ENCODE measurements around the gene SGMS1.

Gene SGMS1

GRCh38 chr10:50636618-50637579 lies 13.1 kb upstream of the SGMS1 start:
- no peak for DNase-seq (ENCODE audit: low read depth)

- DNase-seq (ENCODE audit: low read depth), result no peak
Observed at GRCh38 chr10:50635286-50635685, 11.5 kb upstream of the SGMS1 start.

- no peak for DNase-seq (ENCODE audit: low read depth)
Observed at GRCh38 chr10:50634479-50634878, 10.7 kb upstream of the SGMS1 start.

GRCh38 chr10:50631052-50631451 lies 7.3 kb upstream of the SGMS1 start:
- DNase-seq (ENCODE audit: low read depth), result no peak

- no peak for DNase-seq (ENCODE audit: low read depth)
Observed at GRCh38 chr10:50629495-50630122, 5.9 kb upstream of the SGMS1 start.

- DNase-seq (ENCODE audit: low read depth), result no peak
Observed at GRCh38 chr10:50627896-50628295, 4.1 kb upstream of the SGMS1 start.

GRCh38 chr10:50627443-50627842 lies 3.7 kb upstream of the SGMS1 start:
- no peak for DNase-seq (ENCODE audit: low read depth)

- DNase-seq (ENCODE audit: low read depth), result no peak
Observed at GRCh38 chr10:50625649-50626132, 1.9 kb upstream of the SGMS1 start.

- peak; percentile 35 for DNase-seq (ENCODE audit: low read depth)
Observed at GRCh38 chr10:50624866-50625501, 1.2 kb upstream of the SGMS1 start.

- DNase-seq (ENCODE audit: low read depth), result peak; percentile 95
Observed at GRCh38 chr10:50624413-50624865, 683 bp upstream of the SGMS1 start.

- DNase-seq (ENCODE audit: low read depth), result peak; percentile 27
Observed at GRCh38 chr10:50622706-50623662, 772 bp downstream of the SGMS1 start.

- peak; percentile 48 for DNase-seq (ENCODE audit: low read depth)
Observed at GRCh38 chr10:50621968-50622705, 1.6 kb downstream of the SGMS1 start.

- no peak for DNase-seq (ENCODE audit: low read depth)
Observed at GRCh38 chr10:50620899-50621298, 2.9 kb downstream of the SGMS1 start.

- DNase-seq (ENCODE audit: low read depth), result no peak
Observed at GRCh38 chr10:50619882-50620281, 3.9 kb downstream of the SGMS1 start.

- DNase-seq (ENCODE audit: low read depth), result no peak
Observed at GRCh38 chr10:50619166-50619565, 4.6 kb downstream of the SGMS1 start.

GRCh38 chr10:50618624-50619023 lies 5.1 kb downstream of the SGMS1 start:
- no peak for DNase-seq (ENCODE audit: low read depth)

- DNase-seq (ENCODE audit: low read depth), result no peak
Observed at GRCh38 chr10:50615658-50616057, 8.1 kb downstream of the SGMS1 start.

GRCh38 chr10:50614444-50615137 lies 9.2 kb downstream of the SGMS1 start:
- DNase-seq (ENCODE audit: low read depth), result no peak

GRCh38 chr10:50613726-50614443 lies 9.9 kb downstream of the SGMS1 start:
- DNase-seq (ENCODE audit: low read depth), result no peak
